HCT116 (cell line): ENCODE measurements around the gene SPINK14. TPM values are rescaled to one million over a fixed set of nuclear protein-coding genes. Genes with fewer than 3 reads are reported as not detected.

ENCODE experiments used
- ATAC-seq: fragments of 200-7000 bp; cut with Tn5 transposase; 2 replicates; pipeline ENCODE4 v1.9.1; 2020; ENCODE audit warnings: mild to moderate bottlenecking, moderate library complexity
- BruUV-seq: library from RNA; stranded (reverse); fragments of 400-500 nt; replicated peaks from 2 replicates; lab custom pipeline; 2021; lab: Mats Ljungman, UMichigan
- CTCF ChIA-PET: fragments of 300-600 bp; sonication (Branson Sonifier 250); formaldehyde crosslinking; loops from one replicate; lab custom pipeline; 2021; ENCODE audit warnings: antibody characterized with exemption; lab: Charles Lee
- POLR2A ChIA-PET: fragments of 300-600, 350-600 bp; sonication (Branson Sonifier 250); formaldehyde crosslinking; loops from one replicate; lab custom pipeline; 2021; ENCODE audit warnings: antibody characterized with exemption; lab: Charles Lee
- RAD21 ChIA-PET, 2 experiments: fragments of 300-600 bp; sonication (Branson Sonifier 250); formaldehyde crosslinking; loops; one replicate each; lab custom pipeline; 2023; ENCODE audit warnings: low total read pairs in 2 of 2; ENCODE audit not compliant: uncharacterized antibody in 2 of 2, unreplicated experiment in 2 of 2, low non-redundant PET in 1 of 2; lab: Charles Lee
- DNase-seq: peaks from one replicate; pipeline ENCODE4 v3.0.0-alpha.2; 2010; ENCODE audit warnings: low read depth, low spot score
- H2AFZ ChIP-seq: fragments of 200-600 bp; shearing (Covaris generic), sonication (generic); 2 replicates; pipeline ENCODE4 v1.6.1; 2017; ENCODE audit warnings: low read depth, mixed run types, mixed read lengths, antibody characterized with exemption, low read length; ENCODE audit not compliant: poor library complexity, severe bottlenecking
- H3K27ac ChIP-seq: 2 replicates; pipeline ENCODE4 v1.5.1; 2012; ENCODE audit warnings: low read depth, low read length
- H3K27me3 ChIP-seq: fragments of 200-600 bp; sonication (generic); 2 replicates; pipeline ENCODE4 v1.6.1; 2016; ENCODE audit warnings: mixed run types, low read length, mixed read lengths; ENCODE audit not compliant: insufficient read depth
- H3K36me3 ChIP-seq, 2 experiments: fragments of 200-500 bp in 1 of 2; fragments of 200-600 bp in 1 of 2; sonication (Bioruptor generic) in 1 of 2; sonication (generic) in 1 of 2; 2 replicates each; pipeline versions ENCODE4 v1.5.1 to v1.6.1; 2014 to 2016; ENCODE audit warnings: low read length in 2 of 2, inconsistent platforms in 1 of 2, mixed read lengths in 1 of 2, mixed run types in 1 of 2; ENCODE audit not compliant: insufficient read depth in 2 of 2, control insufficient read depth in 1 of 2
- H3K4me1 ChIP-seq, 2 experiments: fragments of 200-600 bp in 1 of 2; sonication (generic) in 1 of 2; 2 replicates each; pipeline versions ENCODE4 v1.5.1 to v1.6.1; 2012 to 2017; ENCODE audit warnings: low read length in 2 of 2, inconsistent platforms in 1 of 2, mild to moderate bottlenecking in 1 of 2, mixed read lengths in 1 of 2, mixed run types in 1 of 2, moderate library complexity in 1 of 2; ENCODE audit not compliant: insufficient read depth in 2 of 2, control insufficient read depth in 1 of 2
- H3K4me2 ChIP-seq: fragments of 200-600 bp; sonication (generic); 2 replicates; pipeline ENCODE4 v1.6.1; 2017; ENCODE audit warnings: mixed run types, low read length, mixed read lengths
- H3K4me3 ChIP-seq, 2 experiments: fragments of 200-600 bp in 1 of 2; sonication (generic) in 1 of 2; replicated peaks in 1 of 2; 2 replicates each; pipeline ENCODE4 v1.5.1; 2011 to 2016; ENCODE audit warnings: low read length in 2 of 2, control low read depth in 1 of 2, low read depth in 1 of 2, mild to moderate bottlenecking in 1 of 2, mixed read lengths in 1 of 2, mixed run types in 1 of 2
- H3K79me2 ChIP-seq: fragments of 200-600 bp; sonication (generic); 2 replicates; pipeline ENCODE4 v1.6.1; 2017; ENCODE audit warnings: mild to moderate bottlenecking, mixed run types, low read length, moderate library complexity, mixed read lengths; ENCODE audit not compliant: insufficient read depth
- H3K9ac ChIP-seq: fragments of 200-600 bp; sonication (generic); 2 replicates; pipeline ENCODE4 v1.6.1; 2016; ENCODE audit warnings: low read length, mixed read lengths
- H3K9me2 ChIP-seq: fragments of 200-600 bp; sonication (generic), shearing (Covaris generic); 2 replicates; pipeline ENCODE4 v1.6.1; 2017; ENCODE audit warnings: mixed run types, mild to moderate bottlenecking, moderate library complexity; ENCODE audit not compliant: insufficient read depth
- H3K9me3 ChIP-seq, 2 experiments: fragments of 200-500 bp in 1 of 2; fragments of 200-600 bp in 1 of 2; sonication (Bioruptor generic) in 1 of 2; sonication (generic) in 1 of 2; 2 replicates each; pipeline ENCODE4 v1.6.1; 2014 to 2017; ENCODE audit warnings: low read length in 2 of 2, mixed read lengths in 2 of 2, inconsistent platforms in 1 of 2, low read depth in 1 of 2, mild to moderate bottlenecking in 1 of 2, mixed run types in 1 of 2, moderate library complexity in 1 of 2; ENCODE audit not compliant: control insufficient read depth in 1 of 2, insufficient read depth in 1 of 2
- H4K20me1 ChIP-seq: fragments of 200-600 bp; sonication (generic), shearing (Covaris generic); 2 replicates; pipeline ENCODE4 v1.6.1; 2017; ENCODE audit warnings: mixed run types, mild to moderate bottlenecking, moderate library complexity; ENCODE audit not compliant: insufficient read depth
- EGR1 ChIP-seq: IDR thresholded peaks from 2 replicates; pipeline ENCODE4 v1.6.1; 2012; ENCODE audit warnings: low read depth
- ELF1 ChIP-seq: IDR thresholded peaks from 2 replicates; pipeline ENCODE4 v1.6.1; 2012; ENCODE audit warnings: low read depth, borderline replicate concordance
- EZH2 ChIP-seq: fragments of 200-600 bp; sonication (generic); IDR thresholded peaks from 2 replicates; pipeline ENCODE4 v1.6.1; 2017; ENCODE audit warnings: antibody characterized with exemption, mixed run types
- EZH2phosphoT487 ChIP-seq: fragments of 200-600 bp; IDR thresholded peaks from 2 replicates; pipeline ENCODE4 v1.6.1; 2018; ENCODE audit warnings: antibody characterized with exemption, borderline replicate concordance
- FOSL1 ChIP-seq: IDR thresholded peaks from 2 replicates; pipeline ENCODE4 v1.6.1; 2012; ENCODE audit warnings: low read depth
- JUND ChIP-seq: IDR thresholded peaks from 2 replicates; pipeline ENCODE4 v1.6.1; 2012
- MAX ChIP-seq: IDR thresholded peaks from 2 replicates; pipeline ENCODE4 v1.6.1; 2012
- POLR2A ChIP-seq: IDR thresholded peaks from 2 replicates; pipeline ENCODE4 v1.7.0; 2011; ENCODE audit warnings: borderline replicate concordance; ENCODE audit not compliant: insufficient read depth, insufficient read length; ENCODE audit errors: extremely low read depth
- POLR2AphosphoS5 ChIP-seq: IDR thresholded peaks from 2 replicates; pipeline ENCODE4 v1.6.1; 2011; ENCODE audit warnings: mild to moderate bottlenecking, low read depth, low read length, moderate library complexity
- RAD21 ChIP-seq: IDR thresholded peaks from 2 replicates; pipeline ENCODE4 v1.6.1; 2012; ENCODE audit warnings: low read depth, mild to moderate bottlenecking
- SIN3A ChIP-seq: IDR thresholded peaks from 2 replicates; pipeline ENCODE4 v1.6.1; 2012; ENCODE audit warnings: low read depth
- SP1 ChIP-seq: IDR thresholded peaks from 2 replicates; pipeline ENCODE4 v1.6.1; 2012; ENCODE audit warnings: low read depth
- TCF7L2 ChIP-seq: IDR thresholded peaks from 2 replicates; pipeline ENCODE4 v1.7.0; 2011; ENCODE audit warnings: borderline replicate concordance, inconsistent platforms; ENCODE audit not compliant: insufficient read depth, insufficient read length; ENCODE audit errors: extremely low read depth
- ZBTB33 ChIP-seq: IDR thresholded peaks from 2 replicates; pipeline ENCODE4 v1.6.1; 2011; ENCODE audit warnings: mild to moderate bottlenecking, low read length, moderate library complexity; ENCODE audit not compliant: insufficient replicate concordance; ENCODE audit errors: extremely low read depth
- ZFX ChIP-seq: fragments of 450-650 bp; IDR thresholded peaks from 2 replicates; pipeline ENCODE4 v1.6.1; 2017
- ZNF274 ChIP-seq: fragments of 200-500 bp; sonication (Bioruptor generic); IDR thresholded peaks from 2 replicates; pipeline ENCODE4 v1.6.1; 2014; ENCODE audit warnings: mild to moderate bottlenecking, low read depth, low read length, inconsistent platforms
- intact Hi-C: fragments of 100-400 bp; cut with micrococcal nuclease; formaldehyde crosslinking; loops from 2 replicates; pipeline ENCODE4 v1.10.0; 2022
- total RNA-seq: library from RNA; stranded (reverse); gene quantifications from one replicate; pipeline ENCODE4 v1.2.1, GENCODE V29; 2021; ENCODE audit not compliant: unreplicated experiment
- TF ChIP-seq, protein P1 (sequence below): IDR thresholded peaks from 2 replicates; pipeline ENCODE4 v1.6.1; 2012
- TF ChIP-seq, protein P2 (sequence below), 3 experiments: fragments of 200-600 bp in 1 of 3; sonication (generic) in 1 of 3; IDR thresholded peaks in 2 of 3; conservative IDR thresholded peaks in 1 of 3; 2 replicates each; pipeline ENCODE4 v1.5.1; 2012 to 2017; ENCODE audit warnings: low read depth in 2 of 3, low read length in 2 of 3, antibody characterized with exemption in 1 of 3, borderline replicate concordance in 1 of 3, control low read depth in 1 of 3, mild to moderate bottlenecking in 1 of 3, mixed read lengths in 1 of 3, mixed run types in 1 of 3, moderate library complexity in 1 of 3; ENCODE audit not compliant: insufficient read depth in 1 of 3

Gene SPINK14
- total RNA-seq, 1 experiment from 2014 or later = not detected

DNA sequence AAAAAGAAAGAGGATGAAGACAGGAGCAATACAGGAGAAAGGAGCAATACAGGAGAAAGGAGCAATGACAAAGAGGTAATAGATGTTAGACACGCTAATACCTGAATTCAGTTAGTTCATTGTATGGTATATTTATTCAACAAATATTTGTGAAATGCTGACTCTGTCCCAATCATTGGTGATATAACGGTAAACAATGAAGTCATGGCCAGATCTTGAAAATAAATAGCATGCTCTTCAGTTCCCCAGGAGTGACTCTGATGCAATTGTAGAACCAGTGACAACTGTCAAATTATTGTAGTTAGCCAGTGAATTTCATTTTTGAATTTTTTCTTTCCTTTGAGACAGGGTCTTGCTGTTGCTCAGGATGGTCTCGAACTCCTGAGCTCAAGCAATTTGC is 48.0 kb upstream of the SPINK14 start:
- Histone ChIP-seq H3K4me1 (no peaks in the 10 kb centered on the region), H3K4me2 (no peak overlapping the region), H3K36me3 (no peaks in the 10 kb centered on the region), H3K4me3 (no peak overlapping the region), H3K79me2 (no peaks in the 10 kb centered on the region), H2AFZ (no peak overlapping the region), H3K9me3 (no peaks in the 10 kb centered on the region), H3K27ac (no peak overlapping the region), H3K9ac (no peak overlapping the region), H4K20me1 (no peaks in the 10 kb centered on the region), H3K9me2 (no peaks in the 10 kb centered on the region), H3K27me3 (no peaks in the 10 kb centered on the region; the same call in none of the 2 replicates)
- DNase-seq (no peak), ATAC-seq (no peak)
- RAD21 ChIA-PET = no interaction called here
- intact Hi-C loops = no loop called here
- CTCF ChIA-PET = interaction anchor here (0.7 to 1.3 kb wide), 2 partner anchors 15 to 259 kb away, joined by 3 read pairs; no protein-coding TSS in a partner anchor
- POLR2A ChIA-PET = no interaction called here
- TF ChIP-seq, protein P1, sequence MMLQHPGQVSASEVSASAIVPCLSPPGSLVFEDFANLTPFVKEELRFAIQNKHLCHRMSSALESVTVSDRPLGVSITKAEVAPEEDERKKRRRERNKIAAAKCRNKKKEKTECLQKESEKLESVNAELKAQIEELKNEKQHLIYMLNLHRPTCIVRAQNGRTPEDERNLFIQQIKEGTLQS = no peak
- no peak for TF ChIP-seq ZFX
- no peak for TF ChIP-seq TCF7L2
- no peak for TF ChIP-seq EZH2phosphoT487
- no peak for TF ChIP-seq POLR2AphosphoS5
- no peak for TF ChIP-seq SIN3A
- no peak for TF ChIP-seq EGR1
- no peak for TF ChIP-seq RAD21
- TF ChIP-seq JUND = no peak
- no peak for TF ChIP-seq SP1
- TF ChIP-seq ZBTB33 = no peak
- TF ChIP-seq MAX = no peak
- no peak for TF ChIP-seq POLR2A
- no peak for TF ChIP-seq ELF1
- TF ChIP-seq, protein P2, sequence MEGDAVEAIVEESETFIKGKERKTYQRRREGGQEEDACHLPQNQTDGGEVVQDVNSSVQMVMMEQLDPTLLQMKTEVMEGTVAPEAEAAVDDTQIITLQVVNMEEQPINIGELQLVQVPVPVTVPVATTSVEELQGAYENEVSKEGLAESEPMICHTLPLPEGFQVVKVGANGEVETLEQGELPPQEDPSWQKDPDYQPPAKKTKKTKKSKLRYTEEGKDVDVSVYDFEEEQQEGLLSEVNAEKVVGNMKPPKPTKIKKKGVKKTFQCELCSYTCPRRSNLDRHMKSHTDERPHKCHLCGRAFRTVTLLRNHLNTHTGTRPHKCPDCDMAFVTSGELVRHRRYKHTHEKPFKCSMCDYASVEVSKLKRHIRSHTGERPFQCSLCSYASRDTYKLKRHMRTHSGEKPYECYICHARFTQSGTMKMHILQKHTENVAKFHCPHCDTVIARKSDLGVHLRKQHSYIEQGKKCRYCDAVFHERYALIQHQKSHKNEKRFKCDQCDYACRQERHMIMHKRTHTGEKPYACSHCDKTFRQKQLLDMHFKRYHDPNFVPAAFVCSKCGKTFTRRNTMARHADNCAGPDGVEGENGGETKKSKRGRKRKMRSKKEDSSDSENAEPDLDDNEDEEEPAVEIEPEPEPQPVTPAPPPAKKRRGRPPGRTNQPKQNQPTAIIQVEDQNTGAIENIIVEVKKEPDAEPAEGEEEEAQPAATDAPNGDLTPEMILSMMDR (IDR thresholded peaks at IDR 0.05 in 2 of 3, conservative IDR thresholded peaks at IDR 0.05 in 1 of 3; ENCODE audit: borderline replicate concordance in 1 of 3, insufficient read depth in 1 of 3, low read depth in 2 of 3, low read length in 2 of 3) = no peak
- no peak for TF ChIP-seq ZNF274
- TF ChIP-seq FOSL1 = no peak
- TF ChIP-seq EZH2 = no peak
- BruUV-seq = no TSS peak
